Measurements from ENCODE around the gene SMG6. TPM values are rescaled to one million over a fixed set of nuclear protein-coding genes. Genes with fewer than 3 reads are reported as not detected.

SMG6 gene
- total RNA-seq, 1 experiment from 2014 or later, result 25.6 TPM

DNA sequence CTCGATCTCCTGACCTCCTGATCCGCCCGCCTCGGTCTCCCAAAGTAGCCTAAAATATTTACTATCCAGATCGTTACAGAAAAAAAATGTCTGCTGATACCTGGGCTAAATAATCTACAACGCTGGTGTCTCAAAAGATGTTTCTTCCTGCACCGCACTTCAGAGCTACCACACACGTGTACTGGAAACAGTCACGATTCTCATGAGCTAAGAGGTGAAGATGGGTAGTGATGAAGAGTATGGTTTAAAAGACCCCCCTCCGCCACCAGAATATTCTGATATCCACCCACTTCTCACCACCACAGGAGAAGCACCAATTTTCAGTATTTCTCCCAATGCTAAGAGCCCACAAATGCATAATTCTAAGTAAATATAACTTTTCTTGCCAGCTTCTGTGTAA, 50.2 kb downstream of the SMG6 start:
- ATAC-seq, result no peak
- ChIA-PET POLR2A (no interaction called here), CTCF (interaction anchor here (1.1 to 2.0 kb wide), 2 partner anchors 9 to 99 kb away, joined by 3 to 8 read pairs; no protein-coding TSS in a partner anchor)
- TF ChIP-seq PRRX2 (CRISPR knock-in tag; IDR thresholded peaks at IDR 0.05), result no peak
- Mint-ChIP-seq H3K36me3 (peaks cover 33% of the 10 kb centered on the region), H3K9me3 (peaks cover 14% of the 10 kb centered on the region), H3K27me3 (ENCODE audit: low read depth) (no peaks in the 10 kb centered on the region), H3K4me3 (no peak overlapping the region), H3K4me1 (no peaks in the 10 kb centered on the region), H3K27ac (no peak overlapping the region)
- DNase-seq (ENCODE audit: low spot score), result no peak

DNA sequence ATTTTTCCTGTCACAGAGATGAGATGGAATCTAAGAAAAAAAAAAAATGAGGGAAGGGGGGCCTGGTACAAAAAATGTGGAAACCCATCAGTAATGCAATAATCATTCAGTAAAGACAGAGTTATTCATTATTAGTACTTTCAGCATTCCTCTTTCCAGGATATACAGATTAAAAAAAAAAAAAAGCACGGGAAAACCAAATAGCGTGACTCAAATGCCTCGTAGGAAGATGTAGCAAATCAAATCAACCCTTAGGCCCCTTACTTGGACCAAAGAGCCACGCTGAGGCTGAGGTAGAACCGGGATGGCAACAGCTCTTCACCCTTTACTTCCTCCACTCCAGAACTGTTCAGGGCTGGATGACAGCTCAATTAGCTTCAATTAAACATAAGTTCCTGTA, 52.5 kb downstream of the SMG6 start:
- ChIA-PET POLR2A (no interaction called here), CTCF (interaction anchor here (0.9 to 1.3 kb wide), 6 partner anchors 13 to 198 kb away, joined by 3 to 5 read pairs (median 4); no protein-coding TSS in a partner anchor)
- DNase-seq (ENCODE audit: low spot score), result no peak
- no peak overlapping the region; the same call in 1 of the 2 replicates for H3K27ac Mint-ChIP-seq
- H3K36me3 Mint-ChIP-seq, result peaks cover 24% of the 10 kb centered on the region
- TF ChIP-seq ZNF263 (CRISPR knock-in tag; IDR thresholded peaks at IDR 0.05; ENCODE audit: low read depth) (no peak), SMAD3 (CRISPR knock-in tag; IDR thresholded peaks at IDR 0.05; ENCODE audit: borderline replicate concordance) (no peak), ETV6 (CRISPR knock-in tag; IDR thresholded peaks at IDR 0.05) (no peak), NFATC4 (CRISPR knock-in tag; IDR thresholded peaks at IDR 0.05) (no peak), ZNF232 (CRISPR knock-in tag; IDR thresholded peaks at IDR 0.05) (no peak), CBFB (CRISPR knock-in tag; IDR thresholded peaks at IDR 0.05; ENCODE audit: low read depth) (no peak), MXD4 (CRISPR knock-in tag; IDR thresholded peaks at IDR 0.05; ENCODE audit: borderline replicate concordance) (no peak), NR3C1 (CRISPR knock-in tag; conservative IDR thresholded peaks at IDR 0.05; ENCODE audit: low read depth) (no peak), KAT7 (CRISPR knock-in tag; IDR thresholded peaks at IDR 0.05; ENCODE audit: borderline replicate concordance) (no peak), FOXP1 (CRISPR knock-in tag; IDR thresholded peaks at IDR 0.05; ENCODE audit: borderline replicate concordance) (no peak), HMGA2 (CRISPR knock-in tag; IDR thresholded peaks at IDR 0.05) (no peak), PRRX2 (CRISPR knock-in tag; IDR thresholded peaks at IDR 0.05) (no peak), ZNF317 (CRISPR knock-in tag; IDR thresholded peaks at IDR 0.05; ENCODE audit: borderline replicate concordance, low read depth) (no peak), ZBTB21 (CRISPR knock-in tag; IDR thresholded peaks at IDR 0.05; ENCODE audit: borderline replicate concordance) (no peak), FOXK1 (CRISPR knock-in tag; IDR thresholded peaks at IDR 0.05) (no peak), JAZF1 (CRISPR knock-in tag; IDR thresholded peaks at IDR 0.05) (no peak), JUN (CRISPR knock-in tag; IDR thresholded peaks at IDR 0.05) (no peak)
- TF ChIP-seq, protein P1, sequence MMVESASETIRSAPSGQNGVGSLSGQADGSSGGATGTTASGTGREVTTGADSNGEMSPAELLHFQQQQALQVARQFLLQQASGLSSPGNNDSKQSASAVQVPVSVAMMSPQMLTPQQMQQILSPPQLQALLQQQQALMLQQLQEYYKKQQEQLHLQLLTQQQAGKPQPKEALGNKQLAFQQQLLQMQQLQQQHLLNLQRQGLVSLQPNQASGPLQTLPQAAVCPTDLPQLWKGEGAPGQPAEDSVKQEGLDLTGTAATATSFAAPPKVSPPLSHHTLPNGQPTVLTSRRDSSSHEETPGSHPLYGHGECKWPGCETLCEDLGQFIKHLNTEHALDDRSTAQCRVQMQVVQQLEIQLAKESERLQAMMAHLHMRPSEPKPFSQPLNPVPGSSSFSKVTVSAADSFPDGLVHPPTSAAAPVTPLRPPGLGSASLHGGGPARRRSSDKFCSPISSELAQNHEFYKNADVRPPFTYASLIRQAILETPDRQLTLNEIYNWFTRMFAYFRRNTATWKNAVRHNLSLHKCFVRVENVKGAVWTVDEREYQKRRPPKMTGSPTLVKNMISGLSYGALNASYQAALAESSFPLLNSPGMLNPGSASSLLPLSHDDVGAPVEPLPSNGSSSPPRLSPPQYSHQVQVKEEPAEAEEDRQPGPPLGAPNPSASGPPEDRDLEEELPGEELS (CRISPR knock-in tag; IDR thresholded peaks at IDR 0.05), result no peak
- TF ChIP-seq, protein P2, sequence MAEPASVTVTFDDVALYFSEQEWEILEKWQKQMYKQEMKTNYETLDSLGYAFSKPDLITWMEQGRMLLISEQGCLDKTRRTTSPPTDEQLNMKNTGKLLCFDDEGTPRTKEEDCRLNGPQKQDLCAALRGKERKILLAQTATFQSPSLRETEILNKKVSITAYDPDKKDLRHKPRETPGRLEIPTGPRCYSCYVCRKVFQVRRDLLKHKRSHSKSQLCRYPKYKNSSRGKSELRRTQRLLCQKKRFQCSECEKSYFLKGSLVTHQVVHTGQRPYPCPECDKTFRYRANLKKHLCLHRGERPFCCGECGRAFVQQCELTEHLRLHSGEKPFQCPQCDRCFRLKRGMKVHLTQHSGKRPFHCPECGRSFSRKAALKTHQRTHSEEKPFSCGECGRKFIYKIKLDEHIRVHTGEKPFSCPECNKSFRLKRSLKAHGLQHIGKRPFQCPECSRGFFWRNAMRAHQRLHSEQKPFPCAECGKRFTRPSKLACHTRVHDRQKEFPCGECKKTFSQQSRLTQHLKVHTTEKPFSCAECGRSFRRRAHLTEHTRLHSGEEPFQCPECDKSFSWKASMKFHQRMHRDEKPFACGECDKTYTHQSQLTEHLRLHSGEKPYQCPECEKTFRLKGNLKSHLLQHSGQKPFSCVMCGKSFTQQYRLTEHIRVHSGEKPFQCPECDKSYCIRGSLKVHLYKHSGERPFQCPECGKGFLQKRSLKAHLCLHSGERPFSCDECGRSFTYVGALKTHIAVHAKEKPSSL (CRISPR knock-in tag; conservative IDR thresholded peaks at IDR 0.05), result no peak
- TF ChIP-seq, protein P3, sequence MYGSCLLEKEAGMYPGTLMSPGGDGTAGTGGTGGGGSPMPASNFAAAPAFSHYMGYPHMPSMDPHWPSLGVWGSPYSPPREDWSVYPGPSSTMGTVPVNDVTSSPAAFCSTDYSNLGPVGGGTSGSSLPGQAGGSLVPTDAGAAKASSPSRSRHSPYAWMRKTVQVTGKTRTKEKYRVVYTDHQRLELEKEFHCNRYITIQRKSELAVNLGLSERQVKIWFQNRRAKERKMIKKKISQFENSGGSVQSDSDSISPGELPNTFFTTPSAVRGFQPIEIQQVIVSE (CRISPR knock-in tag; IDR thresholded peaks at IDR 0.05; ENCODE audit: borderline replicate concordance), result no peak
- no peak overlapping the region for H3K4me3 Mint-ChIP-seq
- ATAC-seq, result no peak
- no peaks in the 10 kb centered on the region for H3K27me3 Mint-ChIP-seq (ENCODE audit: low read depth)
- H3K9me3 Mint-ChIP-seq, result peaks cover 14% of the 10 kb centered on the region
- no peaks in the 10 kb centered on the region for H3K4me1 Mint-ChIP-seq

Measured in WTC11 (cell line).